GM12878 (cell line): ENCODE data around the gene KRT7. TPM values are rescaled to one million over a fixed set of nuclear protein-coding genes. Genes with fewer than 3 reads are reported as not detected.

Experiments used
- ATAC-seq: fragments of 200-7000 bp; cut with Tn5 transposase; 3 replicates; pipeline ENCODE4 v1.9.1; 2020; ENCODE audit warnings: mild to moderate bottlenecking, moderate library complexity
- BruUV-seq: library from RNA; stranded (reverse); fragments of 400-500 nt; replicated peaks from 2 replicates; lab custom pipeline; 2021; lab: Mats Ljungman, UMichigan
- CTCF ChIA-PET: fragments of 300-600 bp; sonication (Branson Sonifier 250); formaldehyde crosslinking; extraction: SDS; loops from one replicate; lab custom pipeline; 2021; ENCODE audit warnings: inconsistent platforms; lab: Yijun Ruan, JAX
- POLR2A ChIA-PET: fragments of 350-600 bp; formaldehyde crosslinking; extraction: SDS; loops from one replicate; lab custom pipeline; 2021; ENCODE audit warnings: inconsistent platforms; lab: Charles Lee
- RAD21 ChIA-PET: fragments of 300-600 bp; sonication (Branson Sonifier 250); formaldehyde crosslinking; loops from one replicate; lab custom pipeline; 2023; ENCODE audit warnings: antibody characterized with exemption; ENCODE audit not compliant: unreplicated experiment; lab: Charles Lee
- SMC1A ChIA-PET: fragments of 300-600 bp; sonication (Branson Sonifier 250); formaldehyde crosslinking; loops from one replicate; lab custom pipeline; 2023; ENCODE audit not compliant: unreplicated experiment, uncharacterized antibody; lab: Charles Lee
- DNase-seq: peaks from one replicate; pipeline ENCODE4 v3.0.0-alpha.2; 2011; ENCODE audit warnings: low read depth, low spot score
- FAIRE-seq: peaks from 3 replicates; lab custom pipeline; 2011; peaks lifted over from hg19 to GRCh38; lab: Jason Lieb, UNC
- H2AFZ ChIP-seq: 2 replicates; pipeline ENCODE4 v1.6.0; 2011; ENCODE audit warnings: low read depth, low read length, control low read depth; ENCODE audit not compliant: control insufficient read depth
- H3K27ac ChIP-seq: 2 replicates; pipeline ENCODE4 v1.5.1; 2011; ENCODE audit warnings: control low read depth; ENCODE audit not compliant: control insufficient read depth, insufficient read depth
- H3K27me3 ChIP-seq, 2 experiments: replicated peaks in 1 of 2; 2 replicates each; pipeline versions ENCODE4 v1.6.0 to v1.6.1; 2011; ENCODE audit warnings: low read length in 1 of 2; ENCODE audit not compliant: control insufficient read depth in 2 of 2, insufficient read depth in 2 of 2
- H3K36me3 ChIP-seq, 2 experiments: 2 replicates each; pipeline ENCODE4 v1.5.1; 2011; ENCODE audit warnings: low read length in 1 of 2; ENCODE audit not compliant: control insufficient read depth in 2 of 2, insufficient read depth in 2 of 2
- H3K4me1 ChIP-seq: 2 replicates; pipeline ENCODE4 v1.6.1; 2011; ENCODE audit warnings: mild to moderate bottlenecking, low read length, moderate library complexity, mixed read lengths; ENCODE audit not compliant: control insufficient read depth, insufficient read depth
- H3K4me2 ChIP-seq: 2 replicates; pipeline ENCODE4 v1.6.0; 2011; ENCODE audit warnings: control low read depth; ENCODE audit not compliant: control insufficient read depth, insufficient read depth
- H3K4me3 ChIP-seq: fragments of 200-600 bp; sonication (generic); 2 replicates; pipeline ENCODE4 v1.5.1; 2016
- H3K79me2 ChIP-seq: 2 replicates; pipeline ENCODE4 v1.6.0; 2011; ENCODE audit warnings: low read length; ENCODE audit not compliant: control insufficient read depth, insufficient read depth
- H3K9ac ChIP-seq: 2 replicates; pipeline ENCODE4 v1.8.0; 2011; ENCODE audit warnings: low read length, control low read depth, mixed read lengths; ENCODE audit not compliant: control insufficient read depth, insufficient read depth
- H3K9me3 ChIP-seq: replicated peaks from 3 replicates; pipeline ENCODE4 v1.5.1; 2011; ENCODE audit warnings: mild to moderate bottlenecking, low read length; ENCODE audit not compliant: control insufficient read depth, insufficient read depth
- H4K20me1 ChIP-seq: 2 replicates; pipeline ENCODE4 v1.6.0; 2011; ENCODE audit not compliant: control insufficient read depth, insufficient read depth
- ASH2L ChIP-seq: fragments of 300-600, 200-600 bp; sonication (generic); IDR thresholded peaks from 2 replicates; pipeline ENCODE4 v1.6.1; 2017; ENCODE audit warnings: low read depth, mild to moderate bottlenecking, borderline replicate concordance
- CREB1 ChIP-seq: IDR thresholded peaks from 2 replicates; pipeline ENCODE4 v1.6.1; 2012; ENCODE audit warnings: low read depth, mild to moderate bottlenecking, inconsistent platforms
- EED ChIP-seq: sonication (generic); IDR thresholded peaks from 2 replicates; pipeline ENCODE4 v1.6.1; 2016; ENCODE audit warnings: antibody characterized with exemption, low read depth
- EGR1 ChIP-seq, 2 experiments: IDR thresholded peaks; 1 replicate in 1 of 2; 2 replicates in 1 of 2; pipeline ENCODE4 v1.6.1; 2011 to 2012; ENCODE audit warnings: low read depth in 2 of 2, low read length in 2 of 2, borderline replicate concordance in 1 of 2, mild to moderate bottlenecking in 1 of 2, moderate library complexity in 1 of 2
- EZH2 ChIP-seq: IDR thresholded peaks from 2 replicates; pipeline ENCODE4 v1.6.1; 2012; ENCODE audit warnings: low read depth, mild to moderate bottlenecking, control low read depth, inconsistent platforms, low read length, borderline replicate concordance; ENCODE audit not compliant: control insufficient read depth
- HDAC2 ChIP-seq: fragments of 200-600 bp; sonication (generic); IDR thresholded peaks from 2 replicates; pipeline ENCODE4 v1.6.1; 2017
- MEF2B ChIP-seq: fragments of 450-650 bp; IDR thresholded peaks from 2 replicates; pipeline ENCODE4 v1.6.1; 2018; ENCODE audit warnings: mild to moderate bottlenecking, moderate library complexity; ENCODE audit not compliant: partially characterized antibody, poor library complexity, severe bottlenecking
- NFXL1 ChIP-seq: fragments of 450-650 bp; IDR thresholded peaks from 2 replicates; pipeline ENCODE4 v1.6.1; 2017; ENCODE audit warnings: antibody characterized with exemption, mild to moderate bottlenecking, borderline replicate concordance
- NR2C1 ChIP-seq: fragments of 450-650 bp; IDR thresholded peaks from 2 replicates; pipeline ENCODE4 v1.6.1; 2017; ENCODE audit warnings: antibody characterized with exemption, mild to moderate bottlenecking, moderate library complexity
- POU2F2 ChIP-seq: IDR thresholded peaks from 3 replicates; pipeline ENCODE4 v1.6.1; 2011; ENCODE audit warnings: low read depth, mild to moderate bottlenecking, low read length, borderline replicate concordance
- SPI1 ChIP-seq: IDR thresholded peaks from 2 replicates; pipeline ENCODE4 v1.6.1; 2011; ENCODE audit warnings: low read depth, mild to moderate bottlenecking, low read length, moderate library complexity, borderline replicate concordance; ENCODE audit not compliant: insufficient read depth
- TCF3 ChIP-seq: IDR thresholded peaks from 2 replicates; pipeline ENCODE4 v1.6.1; 2012; ENCODE audit warnings: low read depth, mild to moderate bottlenecking, low read length, borderline replicate concordance; ENCODE audit not compliant: insufficient read depth
- YBX1 ChIP-seq: fragments of 450-650 bp; IDR thresholded peaks from 2 replicates; pipeline ENCODE4 v1.6.1; 2016; ENCODE audit warnings: antibody characterized with exemption
- ZBTB33 ChIP-seq: fragments of 450-650 bp; IDR thresholded peaks from 2 replicates; pipeline ENCODE4 v1.6.1; 2017; ENCODE audit warnings: mild to moderate bottlenecking
- ZNF207 ChIP-seq: fragments of 450-650 bp; IDR thresholded peaks from 2 replicates; pipeline ENCODE4 v1.6.1; 2014; ENCODE audit warnings: antibody characterized with exemption, mild to moderate bottlenecking, borderline replicate concordance
- WGBS: methylation state at CpG from one replicate; pipeline ENCODE4 v1.1.6; 2016; ENCODE audit warnings: low lambda C conversion rate; ENCODE audit not compliant: insufficient replicate concordance, insufficient coverage; ENCODE audit errors: missing lambda C conversion rate; 5-methylcytosine and 5-hydroxymethylcytosine counted together
- in situ Hi-C: fragments of 300-500 bp; cut with MboI; formaldehyde crosslinking; loops from 9 replicates; pipeline ENCODE4 v1.14.3; 2018; ENCODE audit warnings: mixed read lengths
- intact Hi-C: fragments of 100-400 bp; cut with micrococcal nuclease; formaldehyde crosslinking; loops from one replicate; pipeline ENCODE4 v1.14.2; 2022; ENCODE audit not compliant: unreplicated experiment
- polyA plus RNA-seq, 11 experiments: library from polyadenylated mRNA; depleted of rRNA in 4 of 11; unstranded in 6 of 11; stranded (reverse) in 5 of 11; fragments of >200 nt; fragmentation: Nextera tagmentation in 4 of 11; fragmentation: Illumina TruSeq in 1 of 11; extraction: Ambion mirVana in 4 of 11; extraction: Trizol in 1 of 11; gene quantifications; 1 replicate in 1 of 11; 2 replicates in 10 of 11; pipeline versions ENCODE4 v1.2.1 to v1.2.3, GENCODE V29; 2011 to 2016; ENCODE audit warnings: inconsistent platforms in 2 of 11, missing spikeins in 2 of 11, low read depth in 1 of 11
- total RNA-seq, 4 experiments: library from RNA; depleted of rRNA in 3 of 4; stranded (reverse); fragments of >200 nt in 3 of 4; fragmentation: Illumina TruSeq in 1 of 4; extraction: Trizol in 1 of 4; gene quantifications; 2 replicates each; pipeline versions ENCODE4 v1.2.1 to v1.2.3, GENCODE V29; 2013 to 2021
- TF ChIP-seq, protein P1 (sequence below), 3 experiments: IDR thresholded peaks in 2 of 3; conservative IDR thresholded peaks in 1 of 3; 2 replicates each; pipeline ENCODE4 v1.5.1; 2011; ENCODE audit warnings: low read depth in 3 of 3, low read length in 3 of 3, mild to moderate bottlenecking in 3 of 3, control low read depth in 2 of 3, moderate library complexity in 2 of 3, inconsistent platforms in 1 of 3, mixed read lengths in 1 of 3; ENCODE audit not compliant: control insufficient read depth in 2 of 3, insufficient read depth in 1 of 3; ENCODE audit errors: extremely low read depth in 1 of 3
- TF ChIP-seq, protein P2 (sequence below): IDR thresholded peaks from 2 replicates; pipeline ENCODE4 v1.6.1; 2011; ENCODE audit warnings: low read depth, mild to moderate bottlenecking, low read length, moderate library complexity, borderline replicate concordance; ENCODE audit errors: extremely low read depth

The KRT7 gene
- total and polyA plus RNA-seq, 10 of the 15 experiments (the other 5 are each of a cell fraction or from before 2014, with no cell fraction given) = 0.90 to 18.7 (median 4.8) TPM

DNA sequence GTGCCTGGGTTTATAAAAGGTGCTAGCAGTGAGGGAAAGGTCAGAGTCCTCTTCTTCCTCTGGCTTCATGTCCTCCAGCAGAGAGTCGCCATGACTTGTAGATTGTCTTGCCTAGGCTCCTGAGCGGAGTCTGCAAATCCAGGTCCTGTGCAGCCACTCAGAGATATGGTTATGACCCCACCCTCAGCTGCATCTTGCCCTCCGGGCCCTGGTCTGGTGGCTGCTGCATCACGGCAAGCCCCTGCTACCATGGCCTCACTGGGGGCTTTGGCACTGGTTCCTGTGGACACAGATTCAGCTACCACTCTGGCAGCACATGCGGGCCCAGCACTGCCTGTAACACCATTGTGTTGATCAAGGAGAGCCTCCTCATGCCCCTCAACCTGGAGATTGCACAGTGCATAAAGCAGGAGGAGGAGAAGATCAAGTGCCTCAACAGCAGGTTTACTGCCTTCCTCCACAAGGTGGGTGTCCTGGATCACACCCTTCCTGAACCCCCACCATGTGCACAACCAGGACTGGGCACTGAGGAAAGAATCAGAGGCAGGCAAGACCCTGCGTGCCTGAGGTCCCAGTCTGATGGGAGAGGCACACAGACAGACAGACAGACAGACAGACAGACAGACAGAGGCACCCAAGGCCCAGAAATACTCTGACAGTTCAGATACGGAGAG, 30.9 kb downstream of the KRT7 start:
- Histone ChIP-seq H3K9ac (no peak overlapping the region), H3K79me2 (no peaks in the 10 kb centered on the region), H4K20me1 (no peaks in the 10 kb centered on the region), H2AFZ (no peak overlapping the region), H3K4me1 (no peaks in the 10 kb centered on the region), H3K27ac (no peak overlapping the region), H3K27me3 (peaks cover 0 to 3% of the 10 kb centered on the region in 2 experiments; a peak in 1 of 4 replicates), H3K9me3 (no peaks in the 10 kb centered on the region; the same call in 2 of the 3 replicates), H3K4me2 (no peak overlapping the region), H3K4me3 (no peak overlapping the region), H3K36me3 (no peaks in the 10 kb centered on the region)
- intact Hi-C loops = no loop called here
- ChIA-PET SMC1A (interaction anchor here (0.9 to 1.5 kb wide), 2 partner anchors 26 to 44 kb away, joined by 3 read pairs; no protein-coding TSS in a partner anchor), POLR2A (no interaction called here), RAD21 (no interaction called here), CTCF (interaction anchor here (1.2 to 2.8 kb wide), 4 partner anchors 9 to 107 kb away, joined by 3 to 19 read pairs (median 4); no protein-coding TSS in a partner anchor)
- no peak for ATAC-seq
- TF ChIP-seq EED (no peak), EGR1 (IDR thresholded peaks at IDR 0.05; ENCODE audit: borderline replicate concordance in 1 of 2, low read depth in 2 of 2, low read length in 2 of 2) (no peak), CREB1 (no peak), SPI1 (no peak), ASH2L (no peak), NR2C1 (no peak), POU2F2 (no peak), HDAC2 (no peak), MEF2B (no peak), ZNF207 (no peak), EZH2 (no peak), ZBTB33 (no peak), NFXL1 (no peak), YBX1 (no peak), TCF3 (no peak)
- TF ChIP-seq, protein P1, sequence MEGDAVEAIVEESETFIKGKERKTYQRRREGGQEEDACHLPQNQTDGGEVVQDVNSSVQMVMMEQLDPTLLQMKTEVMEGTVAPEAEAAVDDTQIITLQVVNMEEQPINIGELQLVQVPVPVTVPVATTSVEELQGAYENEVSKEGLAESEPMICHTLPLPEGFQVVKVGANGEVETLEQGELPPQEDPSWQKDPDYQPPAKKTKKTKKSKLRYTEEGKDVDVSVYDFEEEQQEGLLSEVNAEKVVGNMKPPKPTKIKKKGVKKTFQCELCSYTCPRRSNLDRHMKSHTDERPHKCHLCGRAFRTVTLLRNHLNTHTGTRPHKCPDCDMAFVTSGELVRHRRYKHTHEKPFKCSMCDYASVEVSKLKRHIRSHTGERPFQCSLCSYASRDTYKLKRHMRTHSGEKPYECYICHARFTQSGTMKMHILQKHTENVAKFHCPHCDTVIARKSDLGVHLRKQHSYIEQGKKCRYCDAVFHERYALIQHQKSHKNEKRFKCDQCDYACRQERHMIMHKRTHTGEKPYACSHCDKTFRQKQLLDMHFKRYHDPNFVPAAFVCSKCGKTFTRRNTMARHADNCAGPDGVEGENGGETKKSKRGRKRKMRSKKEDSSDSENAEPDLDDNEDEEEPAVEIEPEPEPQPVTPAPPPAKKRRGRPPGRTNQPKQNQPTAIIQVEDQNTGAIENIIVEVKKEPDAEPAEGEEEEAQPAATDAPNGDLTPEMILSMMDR (IDR thresholded peaks at IDR 0.05 in 2 of 3, conservative IDR thresholded peaks at IDR 0.05 in 1 of 3; ENCODE audit: control insufficient read depth in 2 of 3, extremely low read depth in 1 of 3, insufficient read depth in 1 of 3, low read depth in 3 of 3, low read length in 3 of 3) = no peak
- TF ChIP-seq, protein P2, sequence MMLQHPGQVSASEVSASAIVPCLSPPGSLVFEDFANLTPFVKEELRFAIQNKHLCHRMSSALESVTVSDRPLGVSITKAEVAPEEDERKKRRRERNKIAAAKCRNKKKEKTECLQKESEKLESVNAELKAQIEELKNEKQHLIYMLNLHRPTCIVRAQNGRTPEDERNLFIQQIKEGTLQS = no peak
- FAIRE-seq = no peak
- in situ Hi-C loops = no loop called here
- DNase-seq = no peak
- WGBS = 60% methylated on average over 7 of the region's 7 CpGs
- no TSS peak for BruUV-seq
